Measurements from ENCODE around the gene PTPRG.
"Not testable (repeated sequence)": the region's sequence is repeated elsewhere in the genome, so short reads cannot be mapped to it uniquely, and the experiment has no call there.

The PTPRG gene

GRCh38 chr3:61985020-61985419, 423.6 kb downstream of the PTPRG start:
- no peak for DNase-seq

- no peak for DNase-seq
Observed at GRCh38 chr3:61986473-61986872, 425.1 kb downstream of the PTPRG start.

- no peak for DNase-seq
Observed at GRCh38 chr3:61989681-61990080, 428.3 kb downstream of the PTPRG start.

GRCh38 chr3:61990327-61991027, 429.1 kb downstream of the PTPRG start:
- no peak for DNase-seq

GRCh38 chr3:61991706-61992105, 430.3 kb downstream of the PTPRG start:
- DNase-seq: no peak

- DNase-seq: no peak
Observed at GRCh38 chr3:61996366-61996765, 435.0 kb downstream of the PTPRG start.

- no peak for DNase-seq
Observed at GRCh38 chr3:61997101-61997500, 435.7 kb downstream of the PTPRG start.

GRCh38 chr3:62003835-62004234, 442.5 kb downstream of the PTPRG start:
- no peak for DNase-seq

GRCh38 chr3:62007036-62007435, 445.7 kb downstream of the PTPRG start:
- no peak for DNase-seq

- no peak for DNase-seq
Observed at GRCh38 chr3:62010989-62011388, 449.6 kb downstream of the PTPRG start.

GRCh38 chr3:62011666-62012065, 450.3 kb downstream of the PTPRG start:
- DNase-seq: no peak

- no peak for DNase-seq
Observed at GRCh38 chr3:62013951-62014350, 452.6 kb downstream of the PTPRG start.

GRCh38 chr3:62015111-62015510, 453.7 kb downstream of the PTPRG start:
- no peak for DNase-seq

GRCh38 chr3:62019906-62020305, 458.5 kb downstream of the PTPRG start:
- DNase-seq: no peak

GRCh38 chr3:62020706-62021105, 459.3 kb downstream of the PTPRG start:
- no peak for DNase-seq

- no peak for DNase-seq
Observed at GRCh38 chr3:62022312-62022711, 460.9 kb downstream of the PTPRG start.

- DNase-seq: no peak
Observed at GRCh38 chr3:62024882-62025281, 463.5 kb downstream of the PTPRG start.

GRCh38 chr3:62025913-62026312, 464.5 kb downstream of the PTPRG start:
- DNase-seq: no peak

- no peak for DNase-seq
Observed at GRCh38 chr3:62027241-62027640, 465.9 kb downstream of the PTPRG start.

- no peak for DNase-seq
Observed at GRCh38 chr3:62027796-62028195, 466.4 kb downstream of the PTPRG start.

- DNase-seq: no peak
Observed at GRCh38 chr3:62028236-62028635, 466.9 kb downstream of the PTPRG start.

- DNase-seq: no peak
Observed at GRCh38 chr3:62032738-62033137, 471.4 kb downstream of the PTPRG start.

- DNase-seq: no peak
Observed at GRCh38 chr3:62035402-62036057, 474.2 kb downstream of the PTPRG start.

- no peak for DNase-seq
Observed at GRCh38 chr3:62036726-62037125, 475.4 kb downstream of the PTPRG start.

- not testable (repeated sequence) for DNase-seq
Observed at GRCh38 chr3:62038798-62039197, 477.4 kb downstream of the PTPRG start.
